ENCODE measurements around the gene EML1. TPM values are rescaled to one million over a fixed set of nuclear protein-coding genes. Genes with fewer than 3 reads are reported as not detected.
A peak's percentile ranks its signal among the peaks of the same experiment; 100 is the strongest.

Gene EML1
- total and polyA plus RNA-seq, 2 of the 13 experiments (the other 11 are each of a cell fraction or from before 2014, with no cell fraction given) = 0.59 to 1.7 TPM

GRCh38 chr14:99793213-99794150 is at the start of gene EML1 (continued):
- TF ChIP-seq, protein P1, sequence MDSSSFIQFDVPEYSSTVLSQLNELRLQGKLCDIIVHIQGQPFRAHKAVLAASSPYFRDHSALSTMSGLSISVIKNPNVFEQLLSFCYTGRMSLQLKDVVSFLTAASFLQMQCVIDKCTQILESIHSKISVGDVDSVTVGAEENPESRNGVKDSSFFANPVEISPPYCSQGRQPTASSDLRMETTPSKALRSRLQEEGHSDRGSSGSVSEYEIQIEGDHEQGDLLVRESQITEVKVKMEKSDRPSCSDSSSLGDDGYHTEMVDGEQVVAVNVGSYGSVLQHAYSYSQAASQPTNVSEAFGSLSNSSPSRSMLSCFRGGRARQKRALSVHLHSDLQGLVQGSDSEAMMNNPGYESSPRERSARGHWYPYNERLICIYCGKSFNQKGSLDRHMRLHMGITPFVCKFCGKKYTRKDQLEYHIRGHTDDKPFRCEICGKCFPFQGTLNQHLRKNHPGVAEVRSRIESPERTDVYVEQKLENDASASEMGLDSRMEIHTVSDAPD (CRISPR knock-in tag; IDR thresholded peaks at IDR 0.05) = no peak
- no peak for TF ChIP-seq ZNF260 (CRISPR knock-in tag; IDR thresholded peaks at IDR 0.05; ENCODE audit: borderline replicate concordance, low read depth)
- no peak for TF ChIP-seq KMT2A (CRISPR knock-in tag; IDR thresholded peaks at IDR 0.05)
- TF ChIP-seq ZNF432 (CRISPR knock-in tag; IDR thresholded peaks at IDR 0.05; ENCODE audit: borderline replicate concordance) = no peak
- no peak for TF ChIP-seq MXD1 (CRISPR knock-in tag; IDR thresholded peaks at IDR 0.05)
- no peak for TF ChIP-seq ZC3H4 (CRISPR knock-in tag; IDR thresholded peaks at IDR 0.05; ENCODE audit: borderline replicate concordance)
- no peak for TF ChIP-seq POLR2AphosphoS5 (IDR thresholded peaks at IDR 0.05; ENCODE audit: low read depth, low read length)
- no peak for TF ChIP-seq ZNF746 (CRISPR knock-in tag; IDR thresholded peaks at IDR 0.05)
- TF ChIP-seq NKX3-1 (CRISPR knock-in tag; IDR thresholded peaks at IDR 0.05) = no peak
- peak; percentile 56 for TF ChIP-seq HNRNPLL (IDR thresholded peaks at IDR 0.05; ENCODE audit: low read depth, low read length, poor library complexity, severe bottlenecking)
- no peak for TF ChIP-seq ZIK1 (CRISPR knock-in tag; IDR thresholded peaks at IDR 0.05; ENCODE audit: borderline replicate concordance, low read depth)
- no peak for TF ChIP-seq ZNF574 (CRISPR knock-in tag; IDR thresholded peaks at IDR 0.05)
- no peak for TF ChIP-seq FOXJ3 (CRISPR knock-in tag; IDR thresholded peaks at IDR 0.05; ENCODE audit: borderline replicate concordance)
- no peak for TF ChIP-seq IRF2 (CRISPR knock-in tag; IDR thresholded peaks at IDR 0.05)
- TF ChIP-seq, protein P2, sequence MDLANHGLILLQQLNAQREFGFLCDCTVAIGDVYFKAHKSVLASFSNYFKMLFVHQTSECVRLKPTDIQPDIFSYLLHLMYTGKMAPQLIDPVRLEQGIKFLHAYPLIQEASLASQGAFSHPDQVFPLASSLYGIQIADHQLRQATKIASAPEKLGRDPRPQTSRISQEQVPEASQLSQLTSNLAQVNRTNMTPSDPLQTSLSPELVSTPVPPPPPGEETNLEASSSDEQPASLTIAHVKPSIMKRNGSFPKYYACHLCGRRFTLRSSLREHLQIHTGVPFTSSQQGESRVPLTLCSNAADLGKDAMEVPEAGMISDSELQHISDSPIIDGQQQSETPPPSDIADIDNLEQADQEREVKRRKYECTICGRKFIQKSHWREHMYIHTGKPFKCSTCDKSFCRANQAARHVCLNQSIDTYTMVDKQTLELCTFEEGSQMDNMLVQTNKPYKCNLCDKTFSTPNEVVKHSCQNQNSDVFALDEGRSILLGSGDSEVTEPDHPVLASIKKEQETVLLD (CRISPR knock-in tag; IDR thresholded peaks at IDR 0.05; ENCODE audit: low read depth) = no peak
- no peak for TF ChIP-seq ZNF850 (CRISPR knock-in tag; conservative IDR thresholded peaks at IDR 0.05)
- TF ChIP-seq ZNF644 (CRISPR knock-in tag; IDR thresholded peaks at IDR 0.05; ENCODE audit: low read depth) = no peak
- TF ChIP-seq ASH2L (IDR thresholded peaks at IDR 0.05; ENCODE audit: insufficient read length, low read depth, low read length) = no peak
